PFSK-1 (cell line): Measurements from ENCODE around the gene IL9R.

Source experiments
- FOXP2 ChIP-seq: optimal IDR thresholded peaks from 2 replicates; pipeline ENCODE3; 2011; ENCODE audit warnings: borderline replicate concordance, control low read depth, inconsistent platforms; ENCODE audit not compliant: insufficient read depth; ENCODE audit errors: extremely low read length, extremely low read depth
- POLR2AphosphoS5 ChIP-seq: IDR thresholded peaks from 2 replicates; pipeline ENCODE4 v1.6.1; 2012; ENCODE audit warnings: low read depth, mild to moderate bottlenecking, control low read depth, low read length, moderate library complexity
- SIN3A ChIP-seq: IDR thresholded peaks from 2 replicates; pipeline ENCODE4 v1.6.1; 2012; ENCODE audit warnings: mild to moderate bottlenecking, low read length, moderate library complexity, borderline replicate concordance; ENCODE audit not compliant: insufficient read depth
- TAF1 ChIP-seq: IDR thresholded peaks from 2 replicates; pipeline ENCODE4 v1.6.1; 2012; ENCODE audit warnings: low read length, control low read depth, borderline replicate concordance; ENCODE audit not compliant: insufficient read depth
- TF ChIP-seq, protein P1 (sequence below), 2 experiments: IDR thresholded peaks; 2 replicates each; pipeline versions ENCODE4 v1.6.1 to v1.8.0; 2011 to 2012; ENCODE audit warnings: low read depth in 2 of 2, low read length in 2 of 2, control low read depth in 1 of 2, inconsistent platforms in 1 of 2, mild to moderate bottlenecking in 1 of 2, moderate library complexity in 1 of 2; ENCODE audit not compliant: insufficient read depth in 1 of 2

Gene IL9R

DNA sequence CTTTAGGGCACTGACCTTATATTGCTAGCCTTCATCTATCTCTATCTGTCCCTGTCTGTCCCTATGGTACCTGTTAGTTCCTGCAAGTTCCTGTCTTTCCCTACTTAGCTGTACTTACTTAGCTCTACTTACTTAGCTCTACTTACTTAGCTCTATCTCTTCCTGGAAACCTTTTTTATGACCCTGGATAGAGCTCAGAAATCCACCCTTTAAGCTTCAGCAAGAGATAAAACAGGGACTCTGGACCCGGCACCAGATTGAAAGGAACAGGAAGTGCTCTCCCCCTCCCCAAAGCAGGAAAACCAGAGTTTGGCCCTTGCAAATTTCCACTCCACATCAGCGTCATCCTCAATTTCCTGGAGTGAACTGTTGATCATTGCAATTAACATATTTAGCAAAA, 12.3 kb upstream of the IL9R start:
- TF ChIP-seq SIN3A (no peak), POLR2AphosphoS5 (no peak), TAF1 (no peak), FOXP2 (no peak)
- TF ChIP-seq, protein P1, sequence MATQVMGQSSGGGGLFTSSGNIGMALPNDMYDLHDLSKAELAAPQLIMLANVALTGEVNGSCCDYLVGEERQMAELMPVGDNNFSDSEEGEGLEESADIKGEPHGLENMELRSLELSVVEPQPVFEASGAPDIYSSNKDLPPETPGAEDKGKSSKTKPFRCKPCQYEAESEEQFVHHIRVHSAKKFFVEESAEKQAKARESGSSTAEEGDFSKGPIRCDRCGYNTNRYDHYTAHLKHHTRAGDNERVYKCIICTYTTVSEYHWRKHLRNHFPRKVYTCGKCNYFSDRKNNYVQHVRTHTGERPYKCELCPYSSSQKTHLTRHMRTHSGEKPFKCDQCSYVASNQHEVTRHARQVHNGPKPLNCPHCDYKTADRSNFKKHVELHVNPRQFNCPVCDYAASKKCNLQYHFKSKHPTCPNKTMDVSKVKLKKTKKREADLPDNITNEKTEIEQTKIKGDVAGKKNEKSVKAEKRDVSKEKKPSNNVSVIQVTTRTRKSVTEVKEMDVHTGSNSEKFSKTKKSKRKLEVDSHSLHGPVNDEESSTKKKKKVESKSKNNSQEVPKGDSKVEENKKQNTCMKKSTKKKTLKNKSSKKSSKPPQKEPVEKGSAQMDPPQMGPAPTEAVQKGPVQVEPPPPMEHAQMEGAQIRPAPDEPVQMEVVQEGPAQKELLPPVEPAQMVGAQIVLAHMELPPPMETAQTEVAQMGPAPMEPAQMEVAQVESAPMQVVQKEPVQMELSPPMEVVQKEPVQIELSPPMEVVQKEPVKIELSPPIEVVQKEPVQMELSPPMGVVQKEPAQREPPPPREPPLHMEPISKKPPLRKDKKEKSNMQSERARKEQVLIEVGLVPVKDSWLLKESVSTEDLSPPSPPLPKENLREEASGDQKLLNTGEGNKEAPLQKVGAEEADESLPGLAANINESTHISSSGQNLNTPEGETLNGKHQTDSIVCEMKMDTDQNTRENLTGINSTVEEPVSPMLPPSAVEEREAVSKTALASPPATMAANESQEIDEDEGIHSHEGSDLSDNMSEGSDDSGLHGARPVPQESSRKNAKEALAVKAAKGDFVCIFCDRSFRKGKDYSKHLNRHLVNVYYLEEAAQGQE (IDR thresholded peaks at IDR 0.05; ENCODE audit: insufficient read depth in 1 of 2, low read depth in 2 of 2, low read length in 2 of 2), result no peak

DNA sequence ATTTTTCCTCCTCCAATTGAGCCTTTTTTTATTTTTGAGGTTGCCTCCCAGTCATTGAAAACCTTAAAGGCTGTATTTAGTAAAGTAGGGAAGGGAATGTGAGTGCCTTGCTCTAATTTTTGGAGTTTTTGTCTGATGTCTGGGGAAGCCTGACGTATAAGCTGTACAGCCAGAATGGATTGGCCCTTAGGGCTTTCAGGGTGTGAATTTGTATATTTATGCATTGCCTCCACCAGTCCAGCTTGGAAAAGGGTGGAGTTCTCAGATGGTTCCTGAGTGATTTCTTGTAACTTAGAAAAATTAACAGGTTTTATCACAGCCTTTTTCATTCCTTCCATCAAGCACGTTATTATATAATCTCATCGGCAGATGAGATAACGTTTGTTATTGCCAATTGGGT, 8.6 kb upstream of the IL9R start:
- TF ChIP-seq TAF1, result no peak
- no peak for TF ChIP-seq POLR2AphosphoS5
- no peak for TF ChIP-seq SIN3A
- TF ChIP-seq FOXP2, result no peak

DNA sequence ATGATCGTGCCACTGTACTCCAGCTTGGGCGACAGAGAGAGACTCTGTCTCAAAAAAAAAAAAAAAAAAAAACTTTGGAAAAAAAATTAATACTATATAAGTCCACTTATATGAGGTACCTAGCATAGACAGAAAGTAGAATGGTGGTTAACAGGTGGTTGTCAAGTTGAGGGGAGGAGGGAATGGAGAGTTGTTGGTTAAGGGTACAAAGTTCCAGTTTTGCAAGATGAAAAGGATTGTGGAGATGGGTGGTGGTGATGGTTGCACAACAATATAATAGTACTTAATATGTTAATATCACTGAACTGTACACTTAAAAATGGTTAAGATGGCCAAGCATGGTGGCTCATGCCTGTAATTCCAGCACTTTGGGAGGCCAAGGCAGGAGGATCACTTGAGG, 4.1 kb upstream of the IL9R start:
- TF ChIP-seq POLR2AphosphoS5, result no peak
- TF ChIP-seq, protein P1 (IDR thresholded peaks at IDR 0.05; ENCODE audit: insufficient read depth in 1 of 2, low read depth in 2 of 2, low read length in 2 of 2), result no peak
- TF ChIP-seq SIN3A, result no peak
- no peak for TF ChIP-seq TAF1
- no peak for TF ChIP-seq FOXP2

DNA sequence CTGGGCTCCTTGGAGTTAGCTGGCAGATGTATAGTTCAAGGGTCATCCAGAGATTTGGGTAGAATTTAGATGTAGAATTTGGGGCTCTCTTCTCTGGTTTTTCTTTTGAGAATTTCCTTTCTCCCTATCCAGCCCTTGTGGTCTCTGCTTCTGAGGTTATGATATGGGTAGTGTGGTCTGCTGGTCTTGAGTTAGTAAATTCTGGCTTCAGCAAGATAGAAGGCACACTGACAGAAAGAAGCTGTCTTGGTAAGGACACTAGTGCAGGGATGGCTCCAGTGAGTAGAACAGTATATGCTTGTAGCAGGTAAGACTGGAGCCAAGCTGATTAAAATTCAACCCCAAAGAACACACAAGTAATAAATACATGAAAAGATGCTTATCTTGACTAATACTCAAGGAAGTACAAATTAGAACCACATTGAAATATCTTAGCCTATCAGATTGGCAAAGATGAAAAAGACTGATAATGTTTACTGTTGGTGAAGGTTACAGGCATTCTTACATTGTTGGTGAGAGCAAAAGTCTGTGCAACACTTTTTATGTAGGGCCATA, 2.1 kb upstream of the IL9R start:
- no peak for TF ChIP-seq POLR2AphosphoS5
- TF ChIP-seq, protein P1 (IDR thresholded peaks at IDR 0.05; ENCODE audit: insufficient read depth in 1 of 2, low read depth in 2 of 2, low read length in 2 of 2), result no peak
- no peak for TF ChIP-seq TAF1
- no peak for TF ChIP-seq FOXP2
- TF ChIP-seq SIN3A, result no peak

DNA sequence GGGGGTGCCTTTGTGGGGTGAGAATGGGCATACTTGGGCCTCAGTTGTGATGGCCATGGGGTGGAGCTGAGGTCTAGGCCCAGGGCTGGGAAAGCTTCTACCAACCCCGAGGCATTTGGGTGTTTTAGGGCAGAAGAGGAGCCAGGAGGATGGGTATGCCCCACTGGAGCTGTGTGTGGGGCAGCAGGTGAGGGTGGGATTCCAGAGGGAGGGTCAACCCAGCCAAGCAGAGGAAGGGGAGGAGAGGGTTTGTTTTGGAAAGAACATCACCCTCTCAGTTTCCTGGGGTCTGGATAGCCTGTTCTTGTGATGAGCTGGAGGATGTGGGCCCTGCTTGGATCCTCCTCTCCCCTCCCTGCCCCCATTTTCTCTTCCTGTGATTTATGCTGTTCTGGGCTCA, 620 bp downstream of the IL9R start:
- TF ChIP-seq POLR2AphosphoS5 (no peak), SIN3A (no peak), FOXP2 (no peak)

DNA sequence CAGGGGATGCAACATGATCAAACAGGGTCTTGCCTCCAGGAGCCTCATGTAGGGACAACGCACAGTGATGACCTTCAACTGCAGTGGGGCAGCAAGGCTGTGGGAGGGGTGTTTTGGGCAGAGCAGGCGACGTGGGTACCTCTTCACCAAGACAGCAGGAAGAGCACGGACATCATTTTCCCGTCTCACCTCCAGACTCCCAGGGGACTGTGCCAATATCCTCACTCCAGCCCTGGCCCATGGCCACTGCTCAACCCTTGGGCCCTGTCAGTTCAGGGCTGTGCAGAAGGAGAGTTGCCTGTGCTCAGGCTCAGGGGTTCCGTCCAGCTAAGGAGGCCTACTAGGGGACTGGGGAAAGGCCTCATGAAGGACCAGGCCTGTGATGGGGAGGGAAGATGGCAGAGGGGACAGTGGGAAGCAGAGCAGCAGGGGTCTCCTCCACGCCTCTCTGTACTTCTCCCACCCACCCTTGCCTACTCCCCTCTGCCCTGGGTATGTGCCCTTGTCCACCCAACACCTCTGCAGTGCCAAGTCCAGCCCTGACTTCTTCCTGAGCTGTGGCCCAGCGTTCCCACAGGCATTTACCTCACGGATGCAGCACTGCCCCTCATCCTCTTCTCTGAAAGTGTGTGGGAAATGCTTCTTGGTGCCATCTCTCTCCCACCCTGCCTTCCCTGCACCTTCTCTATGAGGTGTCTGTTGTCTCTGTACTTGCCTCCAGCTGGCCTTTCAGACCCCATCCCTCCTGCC, 1.4 kb downstream of the IL9R start:
- TF ChIP-seq TAF1, result no peak
- TF ChIP-seq POLR2AphosphoS5, result no peak
- TF ChIP-seq, protein P1 (IDR thresholded peaks at IDR 0.05; ENCODE audit: insufficient read depth in 1 of 2, low read depth in 2 of 2, low read length in 2 of 2), result no peak
- TF ChIP-seq SIN3A, result no peak
- TF ChIP-seq FOXP2, result no peak
